ENCODE results near the gene MTA1. TPM values are rescaled to one million over a fixed set of nuclear protein-coding genes. Genes with fewer than 3 reads are reported as not detected.

Gene MTA1
- total RNA-seq, 1 donor from 2014 or later = 227 TPM

GRCh38 chr14:105474483-105475268 lies 55.0 kb downstream of the MTA1 start, which contains the start of gene CRIP2:
CRIP2 (plus strand) TSS chr14:105474821; CDS start chr14:105474863, 42 bp downstream.
- peak; percentile 53 for DNase-seq (ENCODE audit: low spot score, unreplicated experiment)
- TF ChIP-seq CTCF (IDR thresholded peaks at IDR 0.05; ENCODE audit: unreplicated experiment) = no peak
- H3K36me3 Mint-ChIP-seq (ENCODE audit: insufficient read depth) = peaks cover 1% of the 10 kb centered on the region
- H3K4me3 Mint-ChIP-seq (ENCODE audit: low read depth) = peak within 1 kb of the TSS; percentile 64
- H3K9me3 Mint-ChIP-seq (ENCODE audit: low read depth) = no peaks in the 10 kb centered on the region
- H3K27ac Mint-ChIP-seq = no peak within 1 kb of the TSS
- no peaks in the 10 kb centered on the region for H3K4me1 Mint-ChIP-seq (ENCODE audit: low read depth)
- peaks cover 11% of the 10 kb centered on the region for H3K27me3 Mint-ChIP-seq

GRCh38 chr14:105475269-105476096 lies 55.9 kb downstream of the MTA1 start:
- Mint-ChIP-seq H3K4me1 (ENCODE audit: low read depth) (no peaks in the 10 kb centered on the region), H3K4me3 (ENCODE audit: low read depth) (peak overlapping the region; percentile 64), H3K9me3 (ENCODE audit: low read depth) (no peaks in the 10 kb centered on the region)

GRCh38 chr14:105476097-105476830 lies 56.6 kb downstream of the MTA1 start:
- peaks cover 18% of the 10 kb centered on the region for H3K27me3 Mint-ChIP-seq
- no peak overlapping the region for H3K27ac Mint-ChIP-seq
- peaks cover 3% of the 10 kb centered on the region for H3K36me3 Mint-ChIP-seq (ENCODE audit: insufficient read depth)
- peak overlapping the region; percentile 64 for H3K4me3 Mint-ChIP-seq (ENCODE audit: low read depth)
- no peak for TF ChIP-seq CTCF (IDR thresholded peaks at IDR 0.05; ENCODE audit: unreplicated experiment)
- H3K4me1 Mint-ChIP-seq (ENCODE audit: low read depth) = peaks cover 2% of the 10 kb centered on the region
- H3K9me3 Mint-ChIP-seq (ENCODE audit: low read depth) = no peaks in the 10 kb centered on the region
- no peak for DNase-seq (ENCODE audit: low spot score, unreplicated experiment)

More at GRCh38 chr14:105475269-105476096, 55.9 kb downstream of the MTA1 start:
- Mint-ChIP-seq H3K36me3 (ENCODE audit: insufficient read depth) (peaks cover 3% of the 10 kb centered on the region), H3K27me3 (peaks cover 18% of the 10 kb centered on the region), H3K27ac (no peak overlapping the region)
- TF ChIP-seq CTCF (IDR thresholded peaks at IDR 0.05; ENCODE audit: unreplicated experiment) = no peak
- DNase-seq (ENCODE audit: low spot score, unreplicated experiment) = no peak

- no peak for DNase-seq (ENCODE audit: low spot score, unreplicated experiment)
- Mint-ChIP-seq H3K36me3 (ENCODE audit: insufficient read depth) (peaks cover 3% of the 10 kb centered on the region), H3K9me3 (ENCODE audit: low read depth) (no peaks in the 10 kb centered on the region), H3K27ac (no peak overlapping the region), H3K27me3 (peaks cover 22% of the 10 kb centered on the region), H3K4me3 (ENCODE audit: low read depth) (no peak overlapping the region), H3K4me1 (ENCODE audit: low read depth) (peaks cover 6% of the 10 kb centered on the region)
- no peak for TF ChIP-seq CTCF (IDR thresholded peaks at IDR 0.05; ENCODE audit: unreplicated experiment)
Observed at GRCh38 chr14:105476831-105477659, 57.4 kb downstream of the MTA1 start.

All from progenitor cell of endocrine pancreas (in vitro differentiated cells).